HG03060 (cell line): ENCODE results near the gene SOCS1.

Source experiments
- ATAC-seq: cut with Tn5 transposase; IDR thresholded peaks from one replicate; pipeline ENCODE4 v1.9.1; 2021; ENCODE audit warnings: low read depth, moderate number of reproducible peaks; ENCODE audit not compliant: unreplicated experiment

SOCS1 gene

GRCh38 chr16:11289202-11289601, 33.2 kb upstream of the SOCS1 start:
- ATAC-seq: no peak

GRCh38 chr16:11285842-11286241, 29.8 kb upstream of the SOCS1 start:
- ATAC-seq: no peak

- ATAC-seq: no peak
Observed at GRCh38 chr16:11283820-11284248, 27.8 kb upstream of the SOCS1 start.

GRCh38 chr16:11280616-11281522, 24.9 kb upstream of the SOCS1 start, which contains the start of gene PRM1:
Gene PRM1 (minus strand): TSS chr16:11281330. CDS start chr16:11281238, 92 bp downstream.
- ATAC-seq: no peak

GRCh38 chr16:11278681-11279628, 23.0 kb upstream of the SOCS1 start:
- no peak for ATAC-seq

- no peak for ATAC-seq
Observed at GRCh38 chr16:11277607-11278337, 21.8 kb upstream of the SOCS1 start.

- no peak for ATAC-seq
Observed at GRCh38 chr16:11276896-11277593, 21.0 kb upstream of the SOCS1 start.

GRCh38 chr16:11276143-11276895, 20.3 kb upstream of the SOCS1 start, which contains the start of gene PRM2:
Gene PRM2 (minus strand): TSS chr16:11276480. CDS start chr16:11276370, 110 bp downstream.
- no peak for ATAC-seq

GRCh38 chr16:11274964-11275363, 19.0 kb upstream of the SOCS1 start:
- ATAC-seq: no peak

GRCh38 chr16:11273721-11274324, 17.8 kb upstream of the SOCS1 start:
- ATAC-seq: no peak

GRCh38 chr16:11272921-11273720, 17.1 kb upstream of the SOCS1 start, which contains the start of gene PRM3:
Gene PRM3 (minus strand): TSS chr16:11273629. CDS start chr16:11273595, 34 bp downstream.
- ATAC-seq: no peak

GRCh38 chr16:11272484-11272883, 16.5 kb upstream of the SOCS1 start:
- no peak for ATAC-seq

- ATAC-seq: no peak
Observed at GRCh38 chr16:11271610-11272009, 15.6 kb upstream of the SOCS1 start.

- ATAC-seq: no peak
Observed at GRCh38 chr16:11270602-11271162, 14.7 kb upstream of the SOCS1 start.

GRCh38 chr16:11268921-11269375, 12.9 kb upstream of the SOCS1 start, which contains the start of gene TNP2:
Gene TNP2 (minus strand): TSS chr16:11269325. CDS start chr16:11269262, 63 bp downstream.
- no peak for ATAC-seq

GRCh38 chr16:11265124-11265523, 9.1 kb upstream of the SOCS1 start:
- no peak for ATAC-seq
